G401.6 (cell line): ENCODE measurements around the gene WDR18.
"Not testable (repeated sequence)": the region's sequence is repeated elsewhere in the genome, so short reads cannot be mapped to it uniquely, and the experiment has no call there.

Experiments used
- FAIRE-seq: peaks from 2 replicates; lab custom pipeline; 2012; peaks lifted over from hg19 to GRCh38; lab: Jason Lieb, UNC

The WDR18 gene

GRCh38 chr19:950352-951066, 33.6 kb upstream of the WDR18 start:
- no peak for FAIRE-seq

DNA sequence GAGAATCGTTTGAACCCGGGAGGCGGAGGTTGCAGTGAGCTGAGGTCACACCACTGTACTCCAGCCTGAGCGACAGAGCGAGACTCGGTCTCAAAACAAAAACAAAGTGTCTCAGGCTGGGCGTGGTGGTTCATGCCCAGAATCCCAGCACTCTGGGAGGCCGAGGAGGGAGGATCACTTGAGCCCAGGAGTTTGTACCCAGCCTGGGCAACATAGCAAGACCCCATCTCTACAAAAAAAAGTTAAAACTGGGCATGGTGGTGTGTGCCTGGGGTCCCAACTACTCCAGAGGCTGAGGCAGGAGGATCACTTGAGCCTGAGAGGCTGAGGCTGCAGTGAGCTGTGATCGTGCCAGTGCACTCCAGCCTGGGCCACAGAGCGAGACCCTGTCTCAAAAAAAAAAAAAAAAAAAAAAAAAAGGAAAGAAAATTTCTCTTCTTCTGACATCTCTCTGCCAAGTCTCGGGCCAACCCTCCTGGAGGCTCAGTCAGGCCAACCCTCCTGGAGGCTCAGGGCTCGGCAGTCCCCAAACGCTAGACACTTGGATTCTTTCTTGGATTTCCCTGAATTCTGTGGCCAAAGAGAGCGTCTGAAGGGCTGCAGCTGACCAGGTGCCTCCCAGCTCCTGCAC, 32.0 kb upstream of the WDR18 start:
- no peak for FAIRE-seq

GRCh38 chr19:952680-953444, 31.3 kb upstream of the WDR18 start:
- FAIRE-seq: no peak

DNA sequence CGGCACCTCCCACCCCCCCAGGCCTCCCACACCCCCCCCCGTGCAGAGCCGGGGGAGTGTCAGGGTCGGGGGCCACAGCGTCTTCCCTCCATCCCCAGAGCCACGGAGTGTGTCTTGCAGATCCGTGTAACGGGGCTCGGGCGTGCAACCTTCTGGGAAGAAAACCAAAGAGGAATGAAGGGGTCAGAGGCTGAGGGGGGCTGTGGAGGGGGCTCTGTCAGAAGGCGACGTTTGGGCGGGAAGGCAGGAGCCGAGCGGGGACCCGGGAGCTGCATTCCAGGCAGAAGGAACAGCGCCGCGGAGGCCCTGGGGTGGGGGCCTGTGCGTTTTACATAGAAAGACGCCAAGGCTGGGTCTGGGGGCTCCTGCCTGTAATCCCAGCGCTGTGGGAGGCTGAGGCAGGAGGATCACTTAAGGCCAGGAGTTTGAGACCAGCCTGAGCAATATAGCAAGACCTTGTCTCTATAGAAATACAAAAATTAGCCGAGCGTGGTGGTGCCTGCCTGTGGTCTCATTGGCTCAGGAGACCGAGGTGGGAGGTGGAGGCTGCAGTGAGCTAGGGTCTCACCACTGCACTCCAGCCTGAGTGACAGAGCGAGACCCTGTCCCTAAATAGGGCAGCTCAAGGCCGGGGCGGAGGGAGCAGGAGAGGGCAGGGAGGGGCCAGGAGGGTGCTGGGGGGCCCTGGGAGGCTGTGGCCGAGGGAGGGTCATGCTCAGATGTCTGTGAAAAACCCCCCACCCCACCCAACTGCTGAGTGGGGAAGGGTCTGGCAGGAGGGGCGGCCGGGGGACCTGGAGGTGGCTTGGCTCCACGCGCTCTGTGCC, 30.5 kb upstream of the WDR18 start:
- FAIRE-seq: no peak

DNA sequence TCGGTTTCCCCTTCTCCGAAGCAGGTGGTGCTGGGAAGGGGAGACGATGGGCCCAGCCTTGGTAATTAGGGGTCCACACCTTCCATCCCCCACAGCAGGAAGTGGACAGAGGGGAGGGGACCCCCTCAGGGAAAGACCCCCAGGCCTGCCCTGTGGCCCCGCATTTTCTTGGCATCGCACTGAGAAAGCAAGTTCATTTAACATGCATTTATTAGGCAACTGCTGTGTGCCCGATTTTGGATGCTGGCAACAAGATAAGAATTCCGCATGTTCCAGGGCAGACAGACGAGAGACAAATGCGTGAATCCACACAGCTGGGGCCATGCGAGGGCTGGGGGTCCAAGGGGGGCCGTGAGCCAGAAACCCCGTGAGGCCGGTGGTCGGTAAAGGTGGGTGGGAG, 29.9 kb upstream of the WDR18 start:
- no peak for FAIRE-seq

DNA sequence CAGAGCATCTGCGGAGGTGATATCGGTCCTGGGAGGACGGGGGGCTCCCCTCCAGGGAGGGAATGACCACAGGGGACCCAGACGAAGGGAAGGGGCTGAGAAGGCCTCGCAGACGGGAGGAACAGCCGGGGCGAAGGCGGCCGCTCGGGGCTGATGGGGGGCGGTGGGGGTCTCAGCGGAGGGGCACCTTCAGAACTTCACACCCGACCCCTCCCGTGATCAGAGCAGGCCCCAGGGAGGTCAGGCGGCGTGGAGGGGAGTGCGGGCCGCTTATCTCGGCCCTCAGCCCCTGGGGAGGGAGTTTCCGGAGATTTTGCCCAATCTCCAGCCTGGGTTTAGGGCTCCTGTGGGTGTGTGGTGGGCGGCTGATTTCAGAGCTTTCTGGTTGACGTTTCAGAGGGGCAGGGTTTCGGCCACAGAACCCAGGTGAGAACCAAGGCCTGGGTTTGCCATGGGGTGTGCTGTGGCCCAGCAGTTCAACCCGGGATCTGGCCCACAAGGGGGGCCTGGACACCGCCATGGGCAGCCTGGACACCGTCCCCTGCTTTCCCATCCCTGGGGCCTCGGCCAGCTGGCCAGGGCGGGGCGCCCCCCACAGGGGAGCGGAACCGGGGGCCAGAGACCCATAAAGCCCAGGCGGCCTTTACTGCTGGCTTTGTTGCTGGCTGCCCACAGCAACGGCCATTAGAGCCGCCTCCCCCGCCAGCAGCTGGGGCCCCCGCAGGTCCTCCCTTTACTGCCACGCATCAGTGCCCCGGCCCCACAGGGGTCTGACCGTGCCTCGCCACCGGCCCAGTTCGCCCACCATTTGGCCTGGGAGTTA, 29.3 kb upstream of the WDR18 start:
- FAIRE-seq: no peak

GRCh38 chr19:955803-956765, 28.1 kb upstream of the WDR18 start:
- FAIRE-seq: no peak

DNA sequence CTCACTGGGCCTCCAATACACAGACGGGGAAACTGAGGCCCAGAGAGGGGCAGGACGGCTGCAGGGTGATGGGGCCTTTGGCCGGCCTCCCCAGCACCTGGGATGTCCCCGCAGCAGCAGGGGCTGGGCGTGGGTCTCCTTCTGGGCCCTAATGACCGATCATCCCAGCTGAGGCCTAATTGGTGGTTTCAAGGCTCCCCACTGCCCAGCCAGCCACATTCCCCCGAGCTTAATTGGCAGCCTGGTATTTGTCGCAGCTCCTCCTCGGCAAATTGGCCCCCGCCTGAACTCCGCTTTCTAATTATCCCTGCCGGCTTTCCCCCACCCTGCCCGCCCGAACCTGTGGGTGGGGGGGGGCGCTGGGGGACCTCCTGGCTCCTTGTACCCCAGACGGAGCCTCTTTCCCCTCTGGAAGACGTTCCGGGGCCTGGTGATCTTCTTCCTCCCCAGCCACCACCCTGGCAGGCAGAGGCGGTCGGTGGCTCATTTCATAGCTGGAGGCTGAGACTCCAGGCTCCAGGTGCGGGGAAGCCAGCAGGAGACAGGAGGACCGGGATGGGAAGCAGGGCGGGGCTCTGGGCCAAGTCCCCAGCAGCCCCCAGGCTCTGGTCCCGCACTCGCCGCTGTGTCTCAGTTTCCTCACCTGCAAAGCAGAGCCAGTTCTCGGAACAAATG, 27.2 kb upstream of the WDR18 start:
- no peak for FAIRE-seq

GRCh38 chr19:957578-957977, 26.6 kb upstream of the WDR18 start:
- not testable (repeated sequence) for FAIRE-seq

- no peak for FAIRE-seq
Observed at GRCh38 chr19:958967-959855, 24.9 kb upstream of the WDR18 start.

DNA sequence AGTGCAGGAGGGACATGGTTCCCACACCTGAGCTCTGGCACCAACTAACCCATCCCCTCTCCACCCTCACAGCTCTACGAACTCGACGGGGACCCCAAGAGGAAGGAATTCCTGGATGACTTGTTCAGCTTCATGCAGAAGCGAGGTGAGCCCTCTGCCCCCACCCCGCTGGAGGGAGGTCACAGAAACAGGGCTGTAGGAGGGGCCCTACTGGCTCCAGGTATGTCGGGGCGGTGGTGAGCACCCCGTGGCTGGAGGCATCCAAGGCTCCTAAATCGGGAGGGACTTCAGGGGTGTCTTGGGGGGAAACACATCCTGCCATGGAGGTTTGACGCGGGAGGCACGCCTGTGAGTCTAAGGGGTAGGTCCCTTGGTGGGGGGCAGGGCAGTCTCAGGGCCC, 24.1 kb upstream of the WDR18 start:
- FAIRE-seq: no peak

DNA sequence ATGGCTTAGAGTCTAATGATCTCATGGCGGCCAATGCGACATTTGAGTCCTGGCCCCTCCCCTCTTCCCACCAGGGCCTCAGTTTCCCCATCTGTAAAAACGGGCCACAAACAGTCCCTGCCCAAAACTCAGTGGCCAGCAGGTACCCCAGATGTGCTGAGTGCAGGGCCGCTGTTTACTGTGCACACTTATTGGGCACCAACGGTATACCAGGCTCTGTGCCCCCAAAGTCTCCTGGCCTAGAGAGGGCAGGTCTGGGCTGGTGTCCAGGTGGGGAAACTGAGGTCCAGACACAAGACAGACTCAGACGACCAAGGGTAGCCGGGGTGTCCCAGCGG, 23.6 kb upstream of the WDR18 start:
- FAIRE-seq: no peak

- FAIRE-seq: no peak
Observed at GRCh38 chr19:961866-962620, 22.1 kb upstream of the WDR18 start.

DNA sequence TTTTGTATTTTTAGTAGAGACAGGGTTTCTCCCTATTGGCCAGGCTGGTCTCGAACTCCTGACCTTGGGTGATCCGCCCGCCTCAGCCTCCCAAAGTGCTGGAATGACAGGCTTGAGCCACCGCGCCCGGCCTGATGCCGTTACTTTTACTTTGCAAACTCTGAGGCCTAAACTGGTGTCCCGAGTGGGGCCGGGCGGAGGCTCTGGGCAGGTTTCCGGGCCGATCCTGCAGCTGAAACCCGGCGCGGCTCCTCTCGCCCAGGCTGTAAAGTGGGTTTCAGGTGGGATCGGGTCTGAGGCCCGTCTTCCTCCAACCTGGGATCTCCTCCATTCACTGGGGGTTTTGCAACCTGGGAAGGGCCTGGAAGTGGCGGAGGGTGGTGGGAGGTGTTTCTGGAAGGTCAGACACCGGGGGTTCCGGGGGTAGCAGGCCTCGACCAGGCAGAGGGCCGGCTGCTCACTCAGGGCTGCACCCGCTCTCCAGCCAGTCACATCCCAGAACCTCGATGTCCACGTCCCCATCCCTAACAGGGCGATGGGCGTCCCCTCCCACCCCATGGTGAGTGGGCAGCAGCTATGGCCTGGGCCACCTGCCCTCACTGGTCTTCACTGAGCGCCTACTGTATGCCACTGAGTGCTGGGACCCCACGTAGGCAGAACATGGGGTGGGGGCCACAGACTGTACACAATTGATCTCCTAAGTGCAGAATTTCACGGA, 21.3 kb upstream of the WDR18 start:
- FAIRE-seq: no peak

DNA sequence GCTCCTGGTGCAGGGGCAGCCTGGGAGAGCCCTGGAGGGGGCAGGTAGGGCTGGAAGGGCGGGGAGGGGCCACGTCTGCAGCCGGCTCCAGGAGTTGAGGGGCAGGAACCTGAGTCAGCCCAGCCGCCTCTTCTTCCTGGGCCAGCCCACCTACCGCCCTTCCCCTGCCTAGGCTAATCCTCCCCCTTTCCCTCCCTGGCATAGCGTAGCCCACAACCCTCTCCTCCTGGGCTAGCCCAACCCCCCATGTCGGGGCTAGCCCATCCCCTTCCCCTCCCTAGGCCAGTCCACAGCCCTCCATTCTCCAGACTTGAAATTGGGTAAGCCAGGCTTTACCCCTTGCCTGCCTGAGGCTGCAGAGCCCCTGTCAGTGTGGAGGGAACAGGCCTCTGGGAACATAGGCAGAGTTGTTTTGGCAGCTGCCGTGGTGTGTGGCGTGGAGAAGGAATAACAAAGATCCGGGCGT, 20.6 kb upstream of the WDR18 start:
- FAIRE-seq: no peak

- no peak for FAIRE-seq
Observed at GRCh38 chr19:964116-964520, 20.0 kb upstream of the WDR18 start.
